Activated CD8-positive, alpha-beta memory T cell treated with anti-CD3 and anti-CD28 coated beads for 1 hour (primary cell): ENCODE results near the gene TCEAL4.
A peak's percentile ranks its signal among the peaks of the same experiment; 100 is the strongest.
"Not testable (repeated sequence)": the region's sequence is repeated elsewhere in the genome, so short reads cannot be mapped to it uniquely, and the experiment has no call there.

Experiments
- DNase-seq, 2 donors: peaks; one replicate each; pipeline ENCODE4 v3.0.0-alpha.2; 2020; ENCODE audit warnings: low read depth in 1 of 2; ENCODE audit errors: extremely low read depth in 1 of 2

TCEAL4 gene

GRCh38 chrX:103586659-103587058 is 1.3 kb downstream of the TCEAL4 start:
- DNase-seq: no peak

DNA sequence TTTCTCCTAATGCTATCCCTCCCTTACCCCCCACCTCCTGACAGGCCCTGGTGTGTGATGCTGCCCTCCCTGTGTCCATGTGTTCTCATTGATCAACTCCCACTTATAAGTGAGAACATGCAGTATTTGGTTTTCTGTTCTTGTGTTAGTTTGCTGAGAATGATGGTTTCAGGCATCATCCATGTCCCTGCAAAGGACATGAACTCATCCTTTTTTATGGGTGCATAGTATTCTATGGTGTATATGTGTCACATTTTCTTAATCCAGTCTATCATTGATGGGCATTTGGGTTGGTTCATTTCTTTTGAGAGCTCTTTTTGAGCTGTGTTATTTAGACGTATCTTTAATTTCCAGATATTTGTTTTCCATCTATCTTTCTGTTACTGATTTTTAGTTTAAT is 7.0 kb downstream of the TCEAL4 start:
- not testable (repeated sequence) for DNase-seq

GRCh38 chrX:103595202-103595601 is 9.9 kb downstream of the TCEAL4 start:
- DNase-seq: not testable (repeated sequence)

DNA sequence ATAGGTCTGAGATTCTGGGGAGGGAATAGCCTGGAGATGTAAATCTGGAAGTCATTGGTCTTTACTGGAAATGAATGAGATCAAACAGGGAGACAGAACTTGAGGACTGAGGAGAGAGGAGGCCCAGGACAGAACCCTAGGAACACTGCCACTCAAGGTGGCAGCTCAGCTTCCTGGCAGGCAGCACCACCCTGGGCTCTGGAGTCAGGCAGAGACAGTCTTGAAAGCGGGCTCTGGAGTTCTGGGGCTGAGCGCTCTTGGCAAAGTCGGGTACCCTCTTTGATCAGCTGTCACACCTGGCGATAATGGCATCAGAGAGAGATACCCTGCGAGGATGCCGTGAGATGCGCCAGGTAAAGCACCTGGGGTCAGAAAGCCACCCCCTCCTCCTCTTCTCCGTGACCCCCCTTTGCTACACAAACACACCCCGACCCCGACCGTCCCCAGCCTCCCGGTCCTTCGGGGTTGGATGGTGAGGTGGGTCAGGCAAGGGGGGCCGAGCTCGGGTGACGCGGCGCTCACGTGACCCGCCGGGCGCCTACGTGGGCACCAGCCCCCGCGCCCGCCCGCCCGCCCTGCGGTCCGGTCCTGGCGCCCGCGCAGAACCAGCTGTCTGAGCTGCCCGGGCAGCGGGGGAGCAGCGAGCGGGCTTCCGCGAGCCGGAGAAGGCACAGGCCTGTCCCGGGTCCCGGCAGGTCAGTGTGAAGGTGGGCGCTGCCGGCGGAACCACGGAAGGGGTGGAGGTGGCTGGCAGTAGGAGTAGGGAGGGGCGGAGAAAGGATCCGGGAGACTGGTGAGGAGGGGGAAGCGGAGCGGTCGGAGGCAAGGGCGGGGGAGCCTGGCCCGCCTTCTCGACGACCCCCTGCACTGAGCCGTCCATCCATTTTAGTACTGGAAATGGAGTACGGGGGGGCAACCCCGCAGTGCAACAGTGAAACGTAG is 22.3 kb downstream of the TCEAL4 start, which contains the start of gene TCEAL3:
Gene TCEAL3 (plus strand): TSS at position 600 of the 942 bp plus-strand sequence. CDS start 1,102 bp downstream, outside the sequence.
- DNase-seq: peak in 1 of 2 donors; percentile 17

DNA sequence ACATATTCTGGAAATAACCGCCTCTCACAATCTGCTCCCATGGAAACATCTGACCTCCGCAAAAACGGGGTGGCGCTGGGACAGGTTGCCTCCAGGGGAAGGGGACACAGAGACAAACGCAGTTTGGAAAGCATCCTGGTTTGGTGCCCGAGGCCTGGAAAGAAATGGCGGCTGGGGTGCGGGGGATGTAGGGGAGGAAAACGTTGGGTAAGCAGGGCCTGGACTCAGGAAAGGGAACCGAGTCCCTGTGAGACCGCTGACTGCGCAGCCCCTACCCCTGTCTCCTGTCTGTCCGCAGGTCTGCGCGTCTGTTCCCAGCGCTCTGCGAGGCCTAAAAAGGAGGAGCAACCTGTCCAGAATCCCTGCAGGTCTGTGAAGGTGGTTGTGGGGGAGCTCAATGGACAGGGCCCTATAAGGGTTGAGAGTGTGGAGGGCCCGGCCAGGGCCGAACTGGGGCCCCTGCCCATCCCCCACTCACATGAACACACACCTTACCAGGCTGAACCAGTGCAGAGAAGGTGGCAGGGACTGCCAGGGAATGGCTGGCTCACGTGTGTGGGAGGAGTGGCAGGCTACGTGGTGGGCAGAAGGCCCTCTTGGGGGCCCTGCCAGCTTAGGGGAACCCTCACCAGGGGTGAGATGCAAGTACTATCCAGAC is 23.1 kb downstream of the TCEAL4 start:
- no peak for DNase-seq

DNA sequence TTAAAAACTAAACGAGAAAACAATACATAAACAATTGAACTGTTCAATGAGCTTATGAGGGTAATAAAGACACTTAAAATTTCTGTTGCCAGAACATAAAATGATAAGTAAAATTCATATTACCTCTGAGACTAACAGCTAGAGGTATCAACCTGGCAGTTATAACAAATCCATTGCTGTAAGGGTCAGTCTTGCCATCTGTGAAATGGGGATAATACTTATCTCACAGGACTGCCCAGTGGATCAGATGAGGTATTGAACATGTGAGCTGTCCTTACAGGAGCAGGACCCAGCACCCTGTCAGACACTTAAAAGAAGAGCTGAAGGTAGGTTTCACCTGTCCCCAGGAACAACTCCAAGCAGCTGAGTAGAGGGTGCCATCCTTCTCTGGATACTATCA is 25.0 kb downstream of the TCEAL4 start:
- no peak for DNase-seq

GRCh38 chrX:103613362-103613890 is 28.1 kb downstream of the TCEAL4 start:
- DNase-seq: no peak

DNA sequence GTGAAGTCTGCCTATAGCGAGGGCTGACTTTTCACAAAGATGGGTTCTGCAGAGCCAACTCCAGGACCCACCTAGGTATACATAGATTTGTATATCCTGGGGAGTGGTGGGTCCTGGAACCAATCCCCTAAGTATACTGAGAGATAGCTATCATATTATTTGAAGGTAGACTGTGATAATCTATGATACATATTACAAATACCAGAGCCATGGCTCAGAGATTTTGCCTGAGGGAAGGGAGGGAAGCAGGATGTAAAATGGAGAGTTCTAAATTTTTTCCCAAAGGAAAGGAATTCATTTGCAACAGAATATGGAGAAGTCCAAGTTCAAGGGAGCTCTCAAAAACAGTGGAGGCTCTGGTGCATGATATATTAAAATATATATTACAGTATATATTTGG is 29.7 kb downstream of the TCEAL4 start:
- DNase-seq: no peak

- no peak for DNase-seq
These were observed 30.6 kb downstream of the TCEAL4 start for GRCh38 chrX:103615781-103616371.

GRCh38 chrX:103616676-103617186 is 31.4 kb downstream of the TCEAL4 start:
- no peak for DNase-seq

DNA sequence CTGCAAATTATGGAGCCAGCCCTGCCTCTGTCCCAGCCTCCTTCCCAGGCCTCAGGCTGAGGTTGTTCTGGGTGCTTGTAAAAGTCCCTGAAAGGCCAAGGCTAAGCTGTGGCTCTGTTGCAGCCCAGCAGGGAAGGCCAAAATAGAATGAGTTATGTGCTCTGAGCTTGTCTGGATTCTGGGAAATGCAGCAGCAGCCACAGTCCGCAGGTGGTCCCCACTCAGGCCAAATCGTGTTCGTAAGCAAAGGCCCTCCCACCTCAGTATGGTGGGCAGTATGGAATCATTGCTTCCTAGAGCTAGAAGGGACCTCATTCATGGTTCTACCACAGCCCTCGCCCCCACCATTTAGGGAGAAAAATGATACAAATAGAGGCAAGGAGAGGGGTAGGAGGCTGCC is 38.8 kb downstream of the TCEAL4 start:
- no peak for DNase-seq

DNA sequence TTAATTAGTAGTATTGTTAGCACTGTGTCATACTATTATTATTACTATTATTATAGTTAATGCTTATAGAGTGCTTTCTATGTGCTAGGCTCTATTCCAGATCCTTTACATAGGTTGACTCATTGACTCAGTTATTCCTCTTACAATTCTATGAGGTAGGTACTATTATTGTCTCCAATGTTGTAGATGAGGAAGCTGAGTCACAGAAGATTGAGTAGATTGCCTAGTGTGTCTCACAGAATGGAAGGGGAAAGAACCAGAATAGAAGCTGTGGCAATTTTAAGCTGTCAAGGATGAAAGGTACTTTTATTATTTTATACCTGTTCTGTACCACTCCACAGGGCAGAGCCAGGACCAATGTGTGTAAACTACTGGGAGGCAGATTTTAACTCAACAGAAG is 41.5 kb downstream of the TCEAL4 start:
- no peak for DNase-seq

DNA sequence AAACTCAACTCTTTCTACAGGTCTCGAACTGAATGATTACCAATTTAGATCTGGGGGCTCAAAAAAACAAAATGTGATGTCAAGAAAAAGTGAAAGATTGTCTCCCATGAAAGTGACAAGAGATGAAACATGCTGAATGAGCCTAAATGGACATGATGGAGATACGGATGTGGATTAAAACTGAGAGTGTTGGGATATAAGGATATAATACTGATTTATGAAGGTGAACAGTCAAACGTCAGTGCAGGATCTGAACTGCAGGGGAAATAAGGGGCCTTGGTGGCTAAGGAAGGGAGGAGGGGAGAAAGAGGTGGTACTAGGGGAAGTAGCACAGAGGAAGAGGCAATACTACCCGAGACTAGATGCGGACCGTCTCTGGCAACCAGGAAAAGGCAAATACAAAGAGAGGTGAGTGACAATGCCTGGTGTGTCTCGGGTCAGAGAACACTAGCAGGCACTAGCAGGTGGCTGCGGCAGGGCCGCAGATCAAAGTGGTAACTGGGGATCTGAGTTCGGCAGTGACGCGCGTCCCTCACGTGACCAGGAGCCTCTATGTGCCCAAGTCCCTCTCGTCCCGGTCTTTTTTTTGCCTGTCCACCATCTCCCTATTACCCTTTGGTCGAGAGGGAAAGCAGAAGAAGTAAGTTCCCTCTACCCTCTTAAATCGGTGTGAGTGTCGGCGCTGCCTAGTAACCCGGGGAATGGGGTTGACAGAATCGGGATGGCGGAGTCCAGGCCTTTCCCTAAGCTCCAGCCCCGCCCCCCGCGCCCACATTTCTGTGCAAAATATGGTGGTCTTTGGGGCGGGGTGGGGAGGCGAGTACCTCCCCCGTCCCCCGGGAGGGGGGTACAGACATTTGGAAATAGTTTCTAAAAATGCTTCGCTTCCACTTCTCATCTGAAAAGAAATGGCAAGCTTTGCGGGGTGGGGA is 43.3 kb downstream of the TCEAL4 start, which contains the start of gene TCEAL1:
Gene TCEAL1 (plus strand): TSS at position 590 of the 932 bp plus-strand sequence. CDS start 942 bp downstream, outside the sequence.
- DNase-seq: no peak

DNA sequence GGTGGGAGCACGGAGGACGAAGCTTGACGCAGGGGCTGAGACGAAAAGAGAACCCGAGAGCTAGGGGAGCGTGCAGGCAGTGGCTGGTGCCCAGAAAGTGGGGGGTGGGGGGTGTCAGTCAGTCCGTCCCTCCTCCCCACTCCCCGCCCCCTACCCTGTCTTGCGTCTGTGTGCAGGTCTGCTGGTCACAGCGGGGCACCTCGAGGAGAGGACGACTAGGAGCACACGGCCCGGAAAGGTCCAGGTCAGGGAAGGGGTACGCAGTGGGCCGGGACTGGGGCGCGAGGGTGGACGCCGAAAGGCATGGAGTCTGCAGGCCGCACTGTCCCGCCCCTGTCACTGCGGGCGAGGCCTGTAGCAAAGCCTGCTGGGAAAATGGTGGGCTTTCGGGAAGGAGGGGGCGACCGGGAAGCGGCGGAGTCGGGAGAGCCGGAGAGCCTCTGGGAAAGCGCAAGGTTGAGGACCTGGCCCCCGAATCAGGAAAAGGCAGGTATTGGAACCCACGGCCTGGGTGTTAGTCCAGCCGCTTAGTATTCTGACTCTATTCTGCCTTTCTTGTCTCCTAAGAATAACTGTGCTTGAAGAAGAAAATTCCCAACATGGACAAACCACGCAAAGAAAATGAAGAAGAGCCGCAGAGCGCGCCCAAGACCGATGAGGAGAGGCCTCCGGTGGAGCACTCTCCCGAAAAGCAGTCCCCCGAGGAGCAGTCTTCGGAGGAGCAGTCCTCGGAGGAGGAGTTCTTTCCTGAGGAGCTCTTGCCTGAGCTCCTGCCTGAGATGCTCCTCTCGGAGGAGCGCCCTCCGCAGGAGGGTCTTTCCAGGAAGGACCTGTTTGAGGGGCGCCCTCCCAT is 44.2 kb downstream of the TCEAL4 start:
- no peak for DNase-seq

- no peak for DNase-seq
These were observed 44.8 kb downstream of the TCEAL4 start for GRCh38 chrX:103630171-103630511.

- DNase-seq: no peak
These were observed 45.8 kb downstream of the TCEAL4 start for GRCh38 chrX:103631145-103631544.

DNA sequence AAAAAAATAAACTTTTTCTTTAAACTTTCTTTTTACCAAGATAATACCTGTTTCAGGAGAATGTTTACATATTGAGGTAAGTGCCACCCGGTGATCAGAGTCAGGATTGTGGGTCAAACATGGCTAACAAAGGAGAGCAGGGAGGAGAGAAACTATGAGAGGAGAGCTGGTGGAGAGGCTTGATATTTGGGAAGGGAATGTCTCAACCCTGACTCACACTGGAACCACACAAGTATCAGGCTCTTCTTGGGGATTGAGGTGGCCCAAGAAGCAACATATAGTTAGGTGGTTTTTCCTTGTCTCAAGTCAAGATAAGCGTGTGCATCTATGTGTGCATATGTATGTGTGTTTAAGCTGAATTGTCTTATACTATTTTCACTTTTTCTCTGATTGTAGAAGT is 50.1 kb downstream of the TCEAL4 start:
- DNase-seq: no peak
